ENCODE measurements around the gene FHIT.

GRCh38 chr3:59878038-59878427 is 1373.2 kb downstream of the FHIT start:
- TF ChIP-seq CTCF (IDR thresholded peaks at IDR 0.05) (no peak), POLR2A (IDR thresholded peaks at IDR 0.05) (no peak), EP300 (IDR thresholded peaks at IDR 0.05) (no peak)
